Body of pancreas (tissue), 4 donors: ENCODE results near the gene SLC35C1. TPM values are rescaled to one million over a fixed set of nuclear protein-coding genes. Genes with fewer than 3 reads are reported as not detected.

ENCODE experiments used
- ATAC-seq: fragments of 150-250 bp; one replicate; pipeline ENCODE4 v1.9.1; 2016
- DNase-seq, 4 donors: peaks; one replicate each; pipeline ENCODE4 v3.0.0-alpha.2; 2019
- H3K27ac ChIP-seq, 4 donors: fragments of 200-600 bp; sonication (generic); 1 replicate in 3 of 4; 2 replicates in 1 of 4; pipeline versions ENCODE4 v1.5.1 to v1.6.1; 2016 to 2019; ENCODE audit warnings: mild to moderate bottlenecking in 1 of 4, mixed read lengths in 1 of 4, moderate library complexity in 1 of 4
- H3K27me3 ChIP-seq, 2 donors: fragments of 200-600 bp; sonication (generic); one replicate each; pipeline ENCODE4 v1.6.0; 2016; ENCODE audit warnings: mild to moderate bottlenecking in 1 of 2
- H3K36me3 ChIP-seq, 2 donors: fragments of 200-600 bp; sonication (generic); replicated peaks in 1 of 2; 2 replicates each; pipeline ENCODE4 v1.5.1; 2016; ENCODE audit warnings: low read depth in 2 of 2; ENCODE audit not compliant: insufficient read depth in 1 of 2
- H3K4me1 ChIP-seq: fragments of 200-600 bp; sonication (generic); one replicate; pipeline ENCODE4 v1.6.0; 2016
- H3K4me3 ChIP-seq, 2 donors: fragments of 200-600 bp; sonication (generic); 1 replicate in 1 of 2; 2 replicates in 1 of 2; pipeline ENCODE4 v1.5.1; 2016 to 2019
- H3K9me3 ChIP-seq, 3 donors: fragments of 200-600 bp; sonication (generic); 1 replicate in 2 of 3; 2 replicates in 1 of 3; pipeline ENCODE4 v1.5.1; 2016
- POLR2A ChIP-seq, 3 donors: fragments of 450-650 bp; IDR thresholded peaks; one replicate each; pipeline ENCODE4 v1.6.1; 2016; ENCODE audit warnings: antibody characterized with exemption in 3 of 3, mild to moderate bottlenecking in 2 of 3
- WGBS, 2 donors: methylation state at CpG; one replicate each; pipeline ENCODE4 v1.1.5; 2017; 5-methylcytosine and 5-hydroxymethylcytosine counted together
- intact Hi-C: fragments of 100-400 bp; cut with DNase I; formaldehyde crosslinking; loops from one replicate; pipeline ENCODE4 v1.15.1; 2023
- total RNA-seq, 2 donors: library from RNA; depleted of rRNA; stranded (reverse); fragments of >200 nt; gene quantifications; one replicate each; pipeline ENCODE4 v1.1.0, GENCODE V29; 2016
- TF ChIP-seq, protein P1 (sequence below), 7 experiments: fragments of 450-650 bp in 4 of 7; fragments of 200-600 bp in 3 of 7; sonication (generic) in 3 of 7; IDR thresholded peaks; one replicate each; pipeline ENCODE4 v1.5.1; 2016 to 2019; ENCODE audit warnings: antibody characterized with exemption in 7 of 7

Gene SLC35C1
- total RNA-seq, 2 donors from 2014 or later: 11.2 to 22.7 TPM

DNA sequence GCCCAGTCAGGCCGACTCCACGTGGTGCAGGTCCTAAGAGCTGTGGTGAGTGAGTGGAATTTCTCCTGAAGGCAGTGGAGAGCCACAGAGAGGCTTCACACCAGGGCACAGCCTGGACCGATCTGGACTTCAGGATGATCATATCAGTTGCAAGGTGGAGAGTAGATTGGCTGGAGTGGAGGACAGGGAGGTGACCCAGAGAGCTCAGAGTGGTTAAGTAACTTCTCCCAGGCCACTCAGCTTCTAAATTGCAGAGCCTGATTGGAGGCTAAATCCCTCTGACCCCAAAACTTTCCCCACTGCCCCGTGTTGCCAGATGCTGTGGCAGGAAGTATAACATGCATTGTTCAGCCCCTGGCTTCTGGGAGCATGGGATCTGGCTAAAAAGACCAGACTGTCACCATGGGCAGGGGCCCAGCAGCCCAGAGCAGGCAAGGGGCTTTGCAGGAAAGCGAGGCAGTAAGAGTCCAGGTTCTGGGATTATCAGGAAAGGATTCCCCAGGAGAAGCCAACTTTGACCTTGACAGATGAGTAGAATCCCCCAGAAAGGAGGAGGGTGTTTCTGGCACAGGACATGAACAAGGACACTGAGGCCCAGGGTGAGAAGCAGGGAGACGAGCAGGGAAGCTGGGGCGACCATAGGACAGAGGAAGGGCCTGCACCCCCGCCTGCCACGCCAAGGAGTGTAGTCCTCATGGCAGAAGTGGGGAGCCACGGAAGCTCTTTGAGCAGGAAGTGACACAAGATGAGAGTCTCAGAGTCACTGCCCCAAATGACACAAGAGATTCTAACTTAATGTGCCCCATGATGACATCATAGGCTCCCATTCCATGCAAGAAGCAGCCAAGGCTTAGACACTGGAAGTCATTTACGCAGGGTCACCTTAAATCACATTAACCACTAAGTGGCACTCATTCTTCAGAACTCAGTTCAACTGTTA is 4.8 kb downstream of the SLC35C1 start:
- ATAC-seq (no peak), DNase-seq (no peak)
- H3K9me3 ChIP-seq: no peaks in the 10 kb centered on the region
- no peaks in the 10 kb centered on the region for H3K27me3 ChIP-seq
- peaks cover 37% of the 10 kb centered on the region for H3K4me1 ChIP-seq
- no peak for TF ChIP-seq POLR2A (IDR thresholded peaks at IDR 0.05)
- TF ChIP-seq, protein P1, sequence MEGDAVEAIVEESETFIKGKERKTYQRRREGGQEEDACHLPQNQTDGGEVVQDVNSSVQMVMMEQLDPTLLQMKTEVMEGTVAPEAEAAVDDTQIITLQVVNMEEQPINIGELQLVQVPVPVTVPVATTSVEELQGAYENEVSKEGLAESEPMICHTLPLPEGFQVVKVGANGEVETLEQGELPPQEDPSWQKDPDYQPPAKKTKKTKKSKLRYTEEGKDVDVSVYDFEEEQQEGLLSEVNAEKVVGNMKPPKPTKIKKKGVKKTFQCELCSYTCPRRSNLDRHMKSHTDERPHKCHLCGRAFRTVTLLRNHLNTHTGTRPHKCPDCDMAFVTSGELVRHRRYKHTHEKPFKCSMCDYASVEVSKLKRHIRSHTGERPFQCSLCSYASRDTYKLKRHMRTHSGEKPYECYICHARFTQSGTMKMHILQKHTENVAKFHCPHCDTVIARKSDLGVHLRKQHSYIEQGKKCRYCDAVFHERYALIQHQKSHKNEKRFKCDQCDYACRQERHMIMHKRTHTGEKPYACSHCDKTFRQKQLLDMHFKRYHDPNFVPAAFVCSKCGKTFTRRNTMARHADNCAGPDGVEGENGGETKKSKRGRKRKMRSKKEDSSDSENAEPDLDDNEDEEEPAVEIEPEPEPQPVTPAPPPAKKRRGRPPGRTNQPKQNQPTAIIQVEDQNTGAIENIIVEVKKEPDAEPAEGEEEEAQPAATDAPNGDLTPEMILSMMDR (IDR thresholded peaks at IDR 0.05): no peak
- intact Hi-C loops: no loop called here
- no peak overlapping the region for H3K27ac ChIP-seq
- H3K36me3 ChIP-seq: peaks cover 0 to 11% of the 10 kb centered on the region in 2 donors
- 71 to 73% methylated on average over 10 to 11 of the region's 11 CpGs for WGBS, 2 donors
- H3K4me3 ChIP-seq: no peak overlapping the region

DNA sequence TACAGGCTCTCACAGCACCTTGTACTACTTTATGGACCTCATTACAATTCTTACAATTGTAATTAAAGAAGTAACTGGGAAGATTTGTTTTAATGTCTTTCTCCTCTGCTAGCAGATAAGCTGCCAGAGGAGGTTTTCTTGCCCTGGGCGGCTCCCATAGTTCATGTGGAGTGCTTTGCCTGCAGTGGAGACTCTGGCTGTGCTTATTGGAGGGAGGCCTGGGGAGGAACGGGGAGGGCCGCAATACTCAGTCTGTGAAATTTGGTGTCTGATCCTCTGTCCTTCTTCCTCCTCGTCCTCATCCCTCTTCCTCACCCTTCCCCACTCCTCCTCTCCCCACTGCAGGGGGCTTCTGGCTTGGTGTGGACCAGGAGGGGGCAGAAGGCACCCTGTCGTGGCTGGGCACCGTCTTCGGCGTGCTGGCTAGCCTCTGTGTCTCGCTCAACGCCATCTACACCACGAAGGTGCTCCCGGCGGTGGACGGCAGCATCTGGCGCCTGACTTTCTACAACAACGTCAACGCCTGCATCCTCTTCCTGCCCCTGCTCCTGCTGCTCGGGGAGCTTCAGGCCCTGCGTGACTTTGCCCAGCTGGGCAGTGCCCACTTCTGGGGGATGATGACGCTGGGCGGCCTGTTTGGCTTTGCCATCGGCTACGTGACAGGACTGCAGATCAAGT is 5.6 kb downstream of the SLC35C1 start:
- DNase-seq: no peak
- H3K4me3 ChIP-seq: no peak overlapping the region
- H3K27ac ChIP-seq: no peak overlapping the region
- no peaks in the 10 kb centered on the region for H3K9me3 ChIP-seq
- peaks cover 34% of the 10 kb centered on the region for H3K4me1 ChIP-seq
- TF ChIP-seq POLR2A (IDR thresholded peaks at IDR 0.05): no peak
- TF ChIP-seq, protein P1 (IDR thresholded peaks at IDR 0.05): no peak
- intact Hi-C loops: no loop called here
- no peak for ATAC-seq
- peaks cover 0 to 11% of the 10 kb centered on the region in 2 donors for H3K36me3 ChIP-seq
- WGBS, 2 donors: 91 to 93% methylated on average over 23 of the region's 23 CpGs
- no peaks in the 10 kb centered on the region for H3K27me3 ChIP-seq

DNA sequence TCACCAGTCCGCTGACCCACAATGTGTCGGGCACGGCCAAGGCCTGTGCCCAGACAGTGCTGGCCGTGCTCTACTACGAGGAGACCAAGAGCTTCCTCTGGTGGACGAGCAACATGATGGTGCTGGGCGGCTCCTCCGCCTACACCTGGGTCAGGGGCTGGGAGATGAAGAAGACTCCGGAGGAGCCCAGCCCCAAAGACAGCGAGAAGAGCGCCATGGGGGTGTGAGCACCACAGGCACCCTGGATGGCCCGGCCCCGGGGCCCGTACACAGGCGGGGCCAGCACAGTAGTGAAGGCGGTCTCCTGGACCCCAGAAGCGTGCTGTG is 6.1 kb downstream of the SLC35C1 start:
- intact Hi-C loops: no loop called here
- Histone ChIP-seq H3K27me3 (no peaks in the 10 kb centered on the region), H3K4me3 (no peak overlapping the region), H3K4me1 (peaks cover 29% of the 10 kb centered on the region), H3K27ac (no peak overlapping the region), H3K9me3 (no peaks in the 10 kb centered on the region), H3K36me3 (peaks cover 0 to 11% of the 10 kb centered on the region in 2 donors)
- DNase-seq (no peak), ATAC-seq (no peak)
- WGBS, 2 donors: 90 to 93% methylated on average over 14 to 17 of the region's 17 CpGs
- TF ChIP-seq, protein P1 (IDR thresholded peaks at IDR 0.05): no peak
- TF ChIP-seq POLR2A (IDR thresholded peaks at IDR 0.05): no peak

DNA sequence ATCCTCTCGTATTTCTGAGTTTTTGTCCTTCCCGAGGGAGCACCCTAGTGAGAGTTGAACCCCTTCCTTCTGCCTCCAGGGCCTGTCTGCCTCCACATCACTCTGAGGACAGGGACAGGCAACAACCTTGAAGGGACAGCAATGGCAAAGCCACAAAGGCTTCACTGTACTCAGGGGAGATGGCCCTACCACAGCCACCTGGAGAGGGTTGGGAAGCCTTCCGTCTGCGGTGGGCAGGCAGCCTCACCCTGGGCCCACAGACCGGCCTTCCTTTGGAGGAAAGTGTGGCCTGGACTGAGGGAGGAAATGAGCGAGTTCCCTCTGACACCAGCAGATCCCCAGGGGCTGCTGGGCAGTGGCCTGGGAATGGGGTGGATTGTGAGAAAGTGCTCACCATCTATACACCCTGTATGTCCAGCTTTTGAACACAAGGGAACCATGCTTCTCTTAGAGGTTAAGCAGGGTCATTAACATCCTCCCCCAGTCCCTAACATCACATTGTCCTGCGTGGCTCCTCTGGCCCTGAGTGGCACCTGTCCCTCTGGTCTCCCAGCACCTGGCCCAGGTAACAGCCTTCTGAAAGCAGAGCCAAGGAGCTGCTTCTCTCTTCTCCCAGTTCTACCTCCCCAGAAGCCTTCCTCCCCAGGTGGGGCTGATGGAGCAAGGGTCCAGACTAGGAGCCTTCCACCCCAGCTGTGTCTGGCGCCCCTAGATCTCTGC is 6.8 kb downstream of the SLC35C1 start:
- H3K4me1 ChIP-seq: peaks cover 22% of the 10 kb centered on the region
- intact Hi-C loops: no loop called here
- WGBS, 2 donors: 84 to 93% methylated on average over 4 to 8 of the region's 8 CpGs
- H3K9me3 ChIP-seq: no peaks in the 10 kb centered on the region
- H3K27ac ChIP-seq: no peak overlapping the region
- no peak for DNase-seq
- no peaks in the 10 kb centered on the region for H3K27me3 ChIP-seq
- ATAC-seq: no peak
- TF ChIP-seq POLR2A (IDR thresholded peaks at IDR 0.05): no peak
- TF ChIP-seq, protein P1 (IDR thresholded peaks at IDR 0.05): no peak
- no peak overlapping the region for H3K4me3 ChIP-seq
- peaks cover 0 to 11% of the 10 kb centered on the region in 2 donors for H3K36me3 ChIP-seq
